GM13976 (cell line): ENCODE measurements around the gene CKB.

ENCODE experiments used
- DNase-seq: peaks from one replicate; pipeline ENCODE4 v3.0.0; 2012; ENCODE audit warnings: low spot score
- CTCF ChIP-seq: IDR thresholded peaks from 2 replicates; pipeline ENCODE4 v1.5.1; 2012; ENCODE audit warnings: borderline replicate concordance, mild to moderate bottlenecking; ENCODE audit not compliant: insufficient read depth; ENCODE audit errors: extremely low read depth, missing control alignments, control extremely low read depth
- in situ Hi-C: fragments of 300-500 bp; cut with MboI; formaldehyde crosslinking; loops from one replicate; pipeline ENCODE4 v1.12.0; 2022; ENCODE audit warnings: low sequenced_read_pairs, mixed read lengths, inconsistent platforms; ENCODE audit not compliant: unreplicated experiment

Gene CKB

GRCh38 chr14:103532216-103533136 is 9.8 kb upstream of the CKB start:
- no peak for TF ChIP-seq CTCF
- DNase-seq = no peak
- in situ Hi-C loops = no loop called here

DNA sequence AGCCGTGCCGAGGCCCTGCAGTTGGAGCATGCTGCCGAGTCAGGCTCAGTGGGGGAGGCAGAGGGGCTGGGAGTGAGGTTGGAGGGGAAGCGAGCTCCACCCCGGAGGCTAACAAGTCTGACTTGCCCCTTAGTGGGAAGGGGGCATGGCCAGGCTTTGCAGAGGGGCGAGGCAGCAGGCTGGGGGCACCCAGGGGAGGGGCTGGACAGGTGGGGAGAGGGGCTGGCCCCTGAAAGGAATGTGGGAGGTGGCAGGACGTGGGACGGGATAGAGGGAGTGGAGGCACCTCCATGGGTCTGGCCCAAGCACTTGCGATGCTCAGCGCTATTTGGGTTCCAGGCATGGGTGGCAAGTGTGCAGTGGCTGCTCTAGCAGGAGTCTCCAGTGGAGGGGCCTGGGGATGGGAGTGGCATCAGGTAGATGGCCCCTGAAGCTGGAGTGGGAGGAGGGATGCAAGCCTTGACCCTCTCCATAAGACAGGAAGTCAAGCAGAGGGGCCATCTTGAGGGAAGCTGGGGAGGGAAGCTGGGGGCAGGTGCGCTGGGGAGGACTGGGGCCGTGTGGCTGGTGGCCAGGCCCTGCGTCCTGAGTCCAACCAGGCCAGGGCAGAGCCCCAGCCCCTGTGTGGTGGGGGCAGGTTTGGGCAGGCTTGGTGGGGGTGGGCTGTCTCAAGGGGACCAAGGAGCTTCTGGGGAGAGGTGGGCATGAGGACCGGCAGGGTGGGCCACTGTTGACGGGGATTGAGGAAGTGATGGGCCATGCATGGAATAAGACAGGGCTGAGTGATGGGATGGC is 9.0 kb upstream of the CKB start:
- in situ Hi-C loops = no loop called here
- no peak for DNase-seq
- no peak for TF ChIP-seq CTCF

DNA sequence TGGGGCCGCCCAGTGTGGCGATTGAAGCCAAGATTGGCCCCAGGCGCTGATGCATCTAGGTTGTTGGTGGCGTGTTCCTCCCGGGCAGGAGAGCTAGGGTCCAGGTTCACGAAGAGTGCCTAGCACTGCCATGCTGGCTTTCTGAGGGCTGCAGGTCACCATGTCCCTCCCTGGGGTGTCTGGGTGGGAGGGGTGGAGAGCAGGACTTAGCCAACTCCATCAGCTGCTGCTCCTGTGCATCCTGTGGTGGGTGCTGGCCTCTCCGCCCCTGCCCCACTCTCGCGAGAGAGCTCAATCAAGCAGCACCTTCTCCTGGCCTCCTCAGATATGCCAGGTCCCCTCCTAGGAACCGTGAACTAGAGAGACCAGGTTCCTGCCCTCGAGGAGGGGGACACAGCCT is 8.2 kb upstream of the CKB start:
- no peak for TF ChIP-seq CTCF
- in situ Hi-C loops = no loop called here
- no peak for DNase-seq

DNA sequence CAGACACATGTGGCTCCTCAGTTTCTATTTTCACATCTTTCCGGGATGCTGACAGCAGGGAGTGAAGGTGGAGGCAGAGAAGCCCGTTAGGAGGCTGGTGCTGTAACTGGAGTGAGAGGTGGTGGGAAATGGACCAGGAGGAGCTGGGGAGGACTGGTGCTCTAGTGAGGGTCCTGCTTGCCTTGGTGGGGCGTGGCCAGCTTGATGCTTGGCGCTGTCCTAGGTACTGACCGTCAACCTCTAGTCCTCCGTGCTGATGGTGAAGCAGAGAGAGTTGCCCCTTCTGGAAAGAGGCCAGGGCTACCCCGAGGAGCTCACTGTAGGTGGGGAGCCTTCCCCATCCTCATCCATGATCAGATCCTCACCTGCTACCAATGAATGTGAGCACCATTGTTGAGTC is 7.8 kb upstream of the CKB start:
- TF ChIP-seq CTCF = no peak
- DNase-seq = no peak
- in situ Hi-C loops = no loop called here

GRCh38 chr14:103529383-103530365 is 7.0 kb upstream of the CKB start:
- in situ Hi-C loops = no loop called here
- no peak for TF ChIP-seq CTCF
- DNase-seq = no peak
